Measurements from ENCODE around the gene PRODH2. TPM values are rescaled to one million over a fixed set of nuclear protein-coding genes. Genes with fewer than 3 reads are reported as not detected.

Gene PRODH2, protein sequence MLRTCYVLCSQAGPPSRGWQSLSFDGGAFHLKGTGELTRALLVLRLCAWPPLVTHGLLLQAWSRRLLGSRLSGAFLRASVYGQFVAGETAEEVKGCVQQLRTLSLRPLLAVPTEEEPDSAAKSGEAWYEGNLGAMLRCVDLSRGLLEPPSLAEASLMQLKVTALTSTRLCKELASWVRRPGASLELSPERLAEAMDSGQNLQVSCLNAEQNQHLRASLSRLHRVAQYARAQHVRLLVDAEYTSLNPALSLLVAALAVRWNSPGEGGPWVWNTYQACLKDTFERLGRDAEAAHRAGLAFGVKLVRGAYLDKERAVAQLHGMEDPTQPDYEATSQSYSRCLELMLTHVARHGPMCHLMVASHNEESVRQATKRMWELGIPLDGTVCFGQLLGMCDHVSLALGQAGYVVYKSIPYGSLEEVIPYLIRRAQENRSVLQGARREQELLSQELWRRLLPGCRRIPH
- total RNA-seq, result 196 TPM

DNA sequence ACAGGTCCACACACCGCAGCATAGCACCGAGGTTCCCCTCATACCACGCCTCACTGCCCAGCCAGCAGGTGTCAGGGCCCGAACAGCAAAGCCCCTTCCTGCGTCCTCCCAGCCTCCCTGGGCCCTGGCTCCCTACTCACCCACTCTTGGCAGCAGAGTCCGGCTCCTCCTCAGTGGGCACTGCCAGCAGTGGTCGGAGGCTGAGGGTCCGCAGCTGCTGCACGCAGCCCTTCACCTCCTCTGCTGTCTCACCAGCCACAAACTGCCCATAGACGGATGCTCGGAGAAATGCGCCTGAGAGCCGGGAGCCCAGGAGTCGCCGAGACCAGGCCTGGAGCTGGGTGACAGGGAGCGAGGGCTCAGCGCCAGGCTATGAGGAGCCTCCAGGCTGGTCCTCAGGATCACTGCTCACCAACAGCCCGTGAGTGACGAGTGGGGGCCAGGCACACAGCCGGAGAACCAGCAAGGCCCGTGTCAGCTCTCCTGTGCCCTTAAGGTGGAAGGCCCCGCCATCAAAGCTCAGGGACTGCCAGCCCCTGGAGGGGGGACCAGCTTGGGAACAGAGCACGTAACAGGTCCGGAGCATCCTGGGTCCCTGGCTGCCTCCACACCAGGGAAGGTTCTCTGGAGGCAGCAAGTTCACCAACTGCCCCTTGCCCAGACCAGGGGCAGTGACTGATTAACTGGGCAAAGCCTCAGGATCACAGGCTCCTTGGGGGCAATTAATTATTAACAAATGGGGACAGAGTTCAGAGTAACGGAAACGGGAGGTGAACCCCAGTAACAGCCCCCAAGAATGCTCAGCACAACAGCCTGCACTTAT, at the start of gene PRODH2:
Gene PRODH2 (minus strand): TSS at position 626 of the 823 bp plus-strand sequence. CDS start 40 bp downstream, at position 586.
- ATAC-seq, result peak; percentile 91

DNA sequence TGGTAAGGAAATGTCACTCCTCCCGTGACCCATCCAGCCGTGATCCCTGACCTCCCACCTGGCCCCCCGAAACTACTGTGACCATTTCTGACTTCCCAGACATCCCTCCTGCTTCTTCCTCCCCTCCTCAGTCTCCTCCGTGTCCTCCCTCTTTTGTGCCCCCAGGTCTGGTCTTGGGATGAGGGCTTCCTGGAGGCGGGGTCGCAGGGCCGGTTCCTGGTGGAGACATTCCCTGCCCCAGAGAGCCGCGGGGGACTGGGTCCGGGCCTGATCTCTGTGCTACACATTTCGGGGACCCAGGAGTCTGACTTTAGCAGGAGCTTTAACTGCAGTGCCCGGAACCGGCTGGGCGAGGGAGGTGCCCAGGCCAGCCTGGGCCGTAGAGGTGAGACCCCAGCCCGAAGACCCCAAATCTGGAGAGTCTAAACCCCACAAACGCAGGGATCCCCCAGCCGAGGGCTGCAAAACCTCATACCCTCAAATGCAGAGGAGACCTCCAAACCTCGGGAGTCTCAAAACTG, 49.1 kb upstream of the PRODH2 start:
- no peak for DNase-seq (ENCODE audit: low spot score)
- no peak for ATAC-seq

More for the DNA sequence above, at the start of gene PRODH2:
- peak; percentile 87 for DNase-seq (ENCODE audit: low spot score)

DNA sequence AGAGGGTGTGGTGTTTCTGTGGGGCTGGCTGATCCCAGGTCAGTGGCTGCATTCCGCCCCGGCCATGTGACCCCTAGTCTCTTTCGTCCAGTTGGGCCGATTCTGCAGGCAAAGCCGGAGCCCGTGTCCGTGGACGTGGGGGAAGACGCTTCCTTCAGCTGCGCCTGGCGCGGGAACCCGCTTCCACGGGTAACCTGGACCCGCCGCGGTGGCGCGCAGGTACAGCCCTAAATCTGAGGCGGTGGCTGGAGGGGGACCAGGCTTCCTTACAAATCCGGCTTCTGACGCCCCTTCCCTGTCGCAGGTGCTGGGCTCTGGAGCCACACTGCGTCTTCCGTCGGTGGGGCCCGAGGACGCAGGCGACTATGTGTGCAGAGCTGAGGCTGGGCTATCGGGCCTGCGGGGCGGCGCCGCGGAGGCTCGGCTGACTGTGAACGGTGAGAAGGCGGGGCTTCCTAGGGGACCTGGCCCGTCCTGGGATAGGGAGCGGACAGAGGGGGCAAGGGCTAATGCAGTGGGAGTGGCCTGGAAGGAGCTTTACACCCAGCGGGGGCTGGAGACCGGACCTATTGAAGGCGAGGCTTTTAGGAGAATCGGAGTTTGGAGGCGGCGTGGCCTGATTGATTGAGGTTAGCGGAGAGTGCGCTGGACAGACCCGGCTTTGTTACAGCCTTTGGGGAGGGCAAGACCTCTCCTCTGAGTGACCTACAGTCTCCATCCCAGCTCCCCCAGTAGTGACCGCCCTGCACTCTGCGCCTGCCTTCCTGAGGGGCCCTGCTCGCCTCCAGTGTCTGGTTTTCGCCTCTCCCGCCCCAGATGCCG, 48.4 kb upstream of the PRODH2 start:
- DNase-seq (ENCODE audit: low spot score) (no peak), ATAC-seq (peak; percentile 67)

DNA sequence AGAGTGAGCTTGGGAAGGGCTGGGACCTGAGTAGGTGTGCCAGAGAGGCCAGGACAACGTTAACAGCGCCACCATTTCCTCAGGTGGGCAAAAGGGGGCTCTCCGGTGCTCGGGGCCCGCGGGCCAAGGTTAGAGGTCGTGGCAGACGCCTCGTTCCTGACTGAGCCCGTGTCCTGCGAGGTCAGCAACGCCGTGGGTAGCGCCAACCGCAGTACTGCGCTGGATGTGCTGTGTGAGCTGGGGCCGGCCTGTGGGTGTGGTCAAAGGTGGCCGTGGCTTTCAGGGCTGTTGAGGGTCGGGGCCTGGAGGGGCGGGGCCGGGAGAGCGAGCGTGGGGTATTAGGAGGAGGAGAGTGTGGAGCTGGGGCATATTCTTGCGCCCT, 47.8 kb upstream of the PRODH2 start:
- DNase-seq (ENCODE audit: low spot score) (no peak), ATAC-seq (no peak)

DNA sequence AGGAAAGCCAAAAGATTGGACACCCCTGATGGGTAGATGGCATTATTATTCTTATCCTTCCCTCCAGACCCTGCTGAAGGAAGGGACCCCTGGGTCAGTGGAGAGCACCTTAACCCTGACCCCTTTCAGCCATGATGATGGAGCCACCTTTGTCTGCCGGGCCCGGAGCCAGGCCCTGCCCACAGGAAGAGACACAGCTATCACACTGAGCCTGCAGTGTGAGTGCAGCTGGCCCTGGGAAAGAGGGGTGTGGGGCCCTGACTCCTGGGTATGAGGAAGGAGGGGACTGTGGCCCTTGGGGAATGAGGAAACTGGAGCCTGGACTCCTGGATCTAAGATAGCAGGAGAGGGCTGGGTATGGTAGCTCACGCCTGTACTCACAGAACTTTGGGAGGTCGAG, 46.8 kb upstream of the PRODH2 start:
- DNase-seq (ENCODE audit: low spot score) (no peak), ATAC-seq (no peak)

DNA sequence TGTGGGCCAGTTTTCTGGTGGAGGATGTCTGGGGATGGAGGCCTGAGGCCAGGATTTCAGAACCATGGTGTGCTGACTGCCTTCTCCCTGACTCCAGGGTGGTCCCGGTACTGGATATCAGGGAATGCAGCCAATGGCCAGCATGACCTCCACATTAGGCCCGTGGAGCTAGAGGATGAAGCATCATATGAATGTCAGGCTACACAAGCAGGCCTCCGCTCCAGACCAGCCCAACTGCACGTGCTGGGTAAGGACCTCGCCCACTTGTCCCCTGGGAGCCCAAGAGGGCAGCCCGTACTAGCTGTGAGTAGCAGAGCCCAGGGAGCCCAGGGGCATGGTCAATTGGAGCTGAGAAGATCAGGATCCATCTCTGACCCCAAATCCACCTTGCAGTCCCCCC, 45.7 kb upstream of the PRODH2 start:
- ATAC-seq (no peak), DNase-seq (ENCODE audit: low spot score) (no peak)

DNA sequence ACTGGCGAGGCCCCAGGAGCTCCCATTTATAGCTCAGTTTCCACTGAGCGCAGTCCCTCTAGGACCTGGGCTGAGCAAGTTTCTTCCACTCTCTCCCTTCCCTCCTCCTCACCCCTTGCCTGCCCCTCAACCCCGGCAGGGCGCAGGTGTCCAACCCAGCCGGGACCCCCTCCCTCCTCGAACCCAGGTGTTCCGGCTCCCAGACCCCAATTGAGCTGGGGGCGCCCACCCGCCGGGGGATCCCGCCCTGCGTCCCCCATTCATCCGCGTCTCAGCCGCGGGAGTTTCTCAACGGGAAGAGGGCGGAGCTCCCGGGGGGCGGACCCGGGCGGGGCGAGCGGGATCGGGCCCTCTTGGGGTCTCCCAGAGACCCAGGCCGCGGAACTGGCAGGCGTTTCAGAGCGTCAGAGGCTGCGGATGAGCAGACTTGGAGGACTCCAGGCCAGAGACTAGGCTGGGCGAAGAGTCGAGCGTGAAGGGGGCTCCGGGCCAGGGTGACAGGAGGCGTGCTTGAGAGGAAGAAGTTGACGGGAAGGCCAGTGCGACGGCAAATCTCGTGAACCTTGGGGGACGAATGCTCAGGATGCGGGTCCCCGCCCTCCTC, 44.0 kb upstream of the PRODH2 start, which contains the start of gene KIRREL2:
Gene KIRREL2 (plus strand): TSS at position 366 of the 604 bp plus-strand sequence. CDS start 209 bp downstream, at position 575.
- ATAC-seq, result peak; percentile 10

DNA sequence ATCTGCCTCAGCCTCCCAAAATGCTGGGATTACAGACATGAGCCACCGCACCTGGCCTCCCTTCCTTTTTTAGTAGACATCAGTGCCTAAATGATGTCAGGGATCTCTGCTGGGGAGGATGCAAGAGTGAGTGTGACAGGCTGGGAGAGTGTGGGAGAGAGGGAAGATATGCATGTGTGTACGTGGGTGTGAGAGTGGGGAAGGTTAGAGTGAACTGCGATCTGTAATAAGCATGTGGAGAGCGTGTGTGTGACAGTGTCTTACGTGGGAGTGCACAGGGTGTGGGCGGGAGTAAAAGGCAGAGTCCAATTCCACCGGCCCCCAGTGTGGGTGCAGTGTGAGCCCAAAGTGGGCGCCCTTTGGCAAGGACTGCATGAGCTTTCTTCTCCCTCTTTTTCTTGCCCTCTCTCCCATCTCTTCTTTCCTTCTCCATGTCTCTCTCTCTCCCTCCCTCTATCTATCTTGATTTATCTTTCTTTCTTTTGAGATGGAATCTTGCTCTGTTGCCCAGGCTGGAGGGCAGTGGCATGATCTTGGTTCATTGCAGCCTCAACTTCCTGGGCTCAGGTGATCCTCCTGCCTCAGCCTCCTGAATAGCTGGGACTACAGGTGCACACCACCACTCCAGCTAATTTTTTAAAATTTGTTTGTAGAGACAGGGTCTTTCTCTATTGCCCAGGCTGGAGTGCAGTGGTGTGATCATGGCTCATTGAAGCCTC, 40.6 kb upstream of the PRODH2 start:
- no peak for ATAC-seq
- no peak for DNase-seq (ENCODE audit: low spot score)

More for the DNA sequence above, 44.0 kb upstream of the PRODH2 start, which contains the start of gene KIRREL2:
- no peak for DNase-seq (ENCODE audit: low spot score)

DNA sequence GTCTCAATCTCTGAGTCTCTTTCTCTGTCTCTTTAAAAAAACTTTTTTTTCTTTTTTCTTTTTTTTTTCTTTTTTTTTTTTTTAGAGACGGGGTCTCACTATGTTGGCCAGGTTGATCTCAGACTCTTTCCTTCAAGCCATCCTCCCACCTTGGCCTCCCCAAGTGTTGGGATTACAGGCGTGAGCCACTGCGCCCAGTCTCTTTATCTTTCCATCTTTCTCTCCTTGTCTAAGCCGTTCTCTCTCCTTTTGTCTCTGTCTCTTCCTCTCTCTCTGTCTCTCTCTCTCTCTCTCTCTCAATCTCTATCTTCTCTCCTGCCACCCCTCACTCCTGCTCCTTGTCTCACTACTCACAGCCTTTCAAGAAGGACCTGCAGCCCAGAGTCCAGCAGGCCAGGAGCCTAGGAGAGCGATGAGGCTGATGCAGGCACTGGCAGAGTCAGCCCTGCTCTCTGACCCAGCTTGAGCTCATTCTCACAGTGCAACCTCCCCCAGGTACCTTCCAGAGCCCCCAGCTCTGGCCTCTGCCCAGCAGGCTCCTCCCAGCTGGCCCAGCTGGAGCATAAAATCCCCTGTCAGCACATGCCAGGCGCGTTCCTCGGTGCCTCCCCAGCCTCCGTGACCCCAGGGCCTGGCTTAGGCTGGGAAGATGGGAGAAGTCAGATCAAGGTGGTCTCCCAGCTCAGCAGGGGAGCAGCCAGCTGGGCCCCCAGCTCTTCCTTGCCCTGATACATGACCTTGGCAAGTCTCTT, 39.6 kb upstream of the PRODH2 start, which contains the start of gene NPHS1:
Gene NPHS1 (minus strand): TSS at position 476 of the 752 bp plus-strand sequence. CDS start 667 bp downstream, outside the sequence.
- no peak for DNase-seq (ENCODE audit: low spot score)
- no peak for ATAC-seq

DNA sequence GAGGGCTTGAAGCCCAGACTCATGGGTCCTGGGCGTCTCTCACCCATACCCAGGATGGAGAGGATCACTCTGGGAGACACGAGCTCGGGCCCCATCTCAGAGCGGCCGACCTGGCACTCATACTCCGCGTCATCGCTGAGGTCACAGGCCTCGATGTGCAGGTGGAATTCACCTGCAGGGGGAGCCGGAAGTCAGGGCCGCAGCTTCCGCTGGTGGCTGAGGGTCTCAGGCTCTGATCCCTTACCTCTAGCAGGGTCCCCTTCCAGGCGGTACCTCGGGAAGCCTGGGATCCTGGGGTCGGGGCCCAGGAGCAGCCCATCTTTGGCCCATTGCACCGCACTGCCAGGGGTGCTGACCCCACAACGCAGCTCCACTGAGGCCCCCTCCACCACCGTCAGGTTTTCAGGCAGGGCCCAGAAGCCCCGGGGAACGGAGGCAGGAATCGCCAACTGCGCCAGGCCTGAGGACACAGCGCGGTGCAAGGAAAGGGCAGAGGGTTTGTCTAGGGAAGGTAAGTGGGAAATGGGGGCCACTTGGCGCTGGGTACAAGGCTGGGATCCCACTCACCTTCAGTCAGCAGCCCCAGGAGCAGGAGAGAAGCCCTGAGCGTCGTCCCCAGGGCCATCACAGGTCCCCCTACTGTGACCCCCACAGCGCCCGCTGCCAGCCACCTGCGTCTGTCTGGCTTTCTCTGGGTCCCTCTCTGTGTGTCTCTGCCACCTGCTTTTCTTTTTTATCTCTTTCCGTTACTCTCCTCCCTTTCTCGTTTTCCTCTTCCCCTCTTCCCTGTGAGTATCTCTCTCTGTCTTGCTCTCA, 38.8 kb upstream of the PRODH2 start:
- ATAC-seq (no peak), DNase-seq (ENCODE audit: low spot score) (no peak)

DNA sequence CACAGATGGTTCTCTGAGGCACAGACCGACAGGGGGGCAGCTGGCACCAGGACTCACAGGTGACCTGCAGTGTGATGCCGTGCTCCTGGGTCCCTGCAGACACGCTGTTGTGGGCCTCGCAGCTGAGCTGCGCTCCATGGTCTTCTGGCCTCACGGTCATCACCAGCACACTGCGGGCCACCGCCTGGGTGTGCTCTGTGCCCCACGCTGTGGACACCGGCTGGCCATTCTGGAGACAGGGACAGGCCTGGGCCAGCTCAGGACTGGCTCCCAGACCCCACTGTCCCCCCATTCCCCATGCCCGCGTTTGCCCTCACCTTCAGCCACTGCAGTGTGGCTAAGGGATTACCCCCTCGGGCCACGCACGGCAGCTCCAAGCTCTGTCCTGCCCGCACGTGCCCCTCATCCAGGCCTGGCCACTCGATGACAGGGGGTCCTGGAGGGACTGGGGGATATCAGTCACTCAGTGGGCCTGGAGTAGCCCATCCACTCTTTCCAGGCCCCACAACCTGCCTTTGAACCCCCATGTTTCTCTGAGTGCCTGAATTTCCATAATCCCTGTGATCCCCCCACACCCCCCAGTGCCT, 36.4 kb upstream of the PRODH2 start:
- DNase-seq (ENCODE audit: low spot score), result no peak
- ATAC-seq, result no peak

DNA sequence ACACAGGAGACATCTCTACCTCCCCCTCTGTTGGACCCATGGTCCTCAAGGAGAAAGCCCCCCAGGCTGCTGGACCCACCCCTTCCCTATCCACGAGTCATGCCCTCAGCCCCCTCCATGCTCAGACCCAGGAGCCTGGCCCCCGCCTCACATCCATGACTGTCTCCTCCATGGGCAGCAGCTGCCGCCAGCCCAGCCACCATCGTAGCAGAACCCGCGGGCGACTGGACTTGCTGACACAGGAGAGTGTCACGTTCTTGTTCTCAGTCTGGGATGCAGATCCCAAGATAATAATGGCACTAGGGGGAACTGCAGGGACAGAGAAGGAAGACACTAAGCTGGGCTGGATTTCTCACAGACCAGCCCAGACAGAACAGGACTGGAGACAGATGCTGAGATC, 35.8 kb upstream of the PRODH2 start:
- DNase-seq (ENCODE audit: low spot score) (no peak), ATAC-seq (no peak)

DNA sequence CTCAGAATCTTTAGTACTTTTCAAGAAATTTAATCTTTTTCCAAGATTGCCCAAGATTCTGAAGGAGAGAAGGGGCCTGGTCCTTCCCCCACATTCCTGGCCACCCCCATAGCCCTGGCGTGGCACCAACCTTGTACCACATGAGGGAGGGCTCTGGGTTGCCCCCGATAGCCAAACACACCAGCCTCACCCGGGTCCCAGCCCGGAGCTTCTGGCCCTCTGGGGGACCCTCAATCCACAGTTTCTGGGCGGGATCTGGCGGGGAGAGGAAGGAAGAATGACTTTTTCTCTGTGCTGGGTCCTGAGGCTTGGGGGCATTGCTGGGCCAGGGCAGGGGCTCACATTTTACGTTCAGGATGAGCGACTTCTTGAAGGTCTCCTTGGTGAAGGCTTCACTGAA, 35.3 kb upstream of the PRODH2 start:
- DNase-seq (ENCODE audit: low spot score) (no peak), ATAC-seq (no peak)

DNA sequence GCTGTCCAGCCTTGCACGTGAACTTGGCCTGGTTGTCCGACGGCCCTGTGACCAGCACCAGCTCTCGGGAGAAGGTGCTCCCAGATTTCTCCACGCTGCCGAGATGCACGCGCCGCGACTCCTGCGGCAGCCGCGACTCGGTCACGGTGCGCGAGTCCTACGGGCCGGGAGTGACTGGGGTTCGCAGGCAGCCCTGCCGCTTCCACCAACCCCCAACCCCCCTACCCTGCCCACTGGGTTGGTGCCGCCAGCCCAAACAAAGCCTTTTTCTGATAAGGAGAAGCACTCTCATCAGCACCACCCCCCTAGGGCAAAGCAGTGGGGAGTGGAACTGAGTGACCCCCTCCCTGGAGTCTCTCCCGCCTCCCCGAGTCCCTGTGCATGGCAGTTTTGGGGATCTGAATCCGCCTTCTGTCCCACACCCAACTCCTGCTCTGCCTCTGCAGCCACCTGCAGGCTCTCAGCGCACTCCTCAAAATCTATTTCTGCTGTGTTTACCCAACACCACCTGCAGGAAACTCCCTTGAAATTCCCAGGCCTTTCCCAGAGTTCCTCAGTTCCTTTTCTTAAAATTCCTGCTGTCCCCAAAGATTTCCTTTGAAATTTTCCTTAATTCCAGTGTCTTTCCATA, 33.5 kb upstream of the PRODH2 start:
- ATAC-seq (peak; percentile 19), DNase-seq (ENCODE audit: low spot score) (no peak)

DNA sequence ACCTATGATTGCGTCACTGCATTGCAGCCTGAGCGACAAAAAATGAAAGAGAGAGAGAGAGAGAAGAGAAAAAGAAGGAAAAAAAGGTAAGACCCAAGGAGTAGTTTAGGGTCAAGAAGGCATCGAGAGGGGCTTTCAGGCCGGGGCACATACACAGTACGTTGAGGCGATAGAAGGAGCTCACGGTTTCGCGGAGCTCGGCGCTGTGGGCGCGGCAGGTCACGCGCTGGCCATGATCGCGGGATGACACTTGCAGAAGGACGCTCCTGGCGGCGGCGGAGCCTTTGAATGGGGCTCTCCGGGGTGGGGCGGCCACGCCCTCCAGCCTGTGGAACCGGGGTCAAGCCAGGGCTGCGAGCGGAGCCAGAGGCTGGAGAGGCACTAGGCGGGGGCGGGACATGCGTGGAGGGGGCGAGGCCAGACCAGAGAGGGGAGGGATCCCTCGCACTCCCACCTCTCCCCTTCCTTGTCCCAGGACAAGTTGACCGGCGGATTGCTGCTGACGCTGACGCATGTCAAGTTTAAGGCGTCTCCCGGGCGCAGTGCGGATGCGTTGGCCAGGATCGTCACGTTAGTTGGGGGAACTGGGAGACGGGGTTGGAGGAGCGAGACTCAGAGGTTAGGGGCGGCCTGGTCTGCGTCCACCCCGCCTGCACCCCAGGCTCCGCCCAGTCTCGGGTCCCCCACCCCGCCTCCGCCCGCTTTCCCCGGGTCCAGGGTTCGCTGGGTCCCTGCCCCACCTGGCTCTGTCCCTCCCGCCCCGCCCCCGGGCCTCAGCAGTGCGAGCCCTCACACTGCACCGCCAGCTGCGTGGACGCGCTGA, 32.8 kb upstream of the PRODH2 start:
- ATAC-seq (peak; percentile 59), DNase-seq (ENCODE audit: low spot score) (no peak)

Data from left lobe of liver (tissue), 2 donors.